Middle frontal gyrus (tissue), 1 donor: Measurements from ENCODE around the gene HABP4.

Source experiments
- DNase-seq: peaks from one replicate; pipeline ENCODE4 v3.0.0-alpha.2; 2015; ENCODE audit warnings: low spot score; ENCODE audit errors: extremely low spot score

The HABP4 gene

GRCh38 chr9:96476013-96476412 lies 26.0 kb downstream of the HABP4 start:
- DNase-seq, result no peak

DNA sequence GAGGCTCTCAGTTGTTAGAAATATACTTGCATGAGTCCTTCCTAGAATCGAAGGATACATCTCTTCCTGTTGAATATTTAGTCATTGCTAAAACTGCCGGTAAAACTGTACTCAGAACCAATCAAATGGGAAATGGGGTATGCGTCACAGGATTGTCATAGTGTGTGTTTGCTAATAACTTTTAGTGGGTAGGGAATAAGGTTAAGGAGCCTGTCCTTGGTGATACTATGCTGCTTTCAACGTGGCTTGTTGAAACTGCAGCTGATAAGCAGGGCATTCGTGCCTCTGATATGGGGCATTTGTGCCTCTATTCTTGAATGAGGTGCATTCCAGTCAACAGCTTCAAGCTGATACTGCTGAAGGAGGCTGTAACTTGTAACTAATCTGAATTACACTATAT lies 26.6 kb downstream of the HABP4 start:
- DNase-seq, result no peak

- no peak for DNase-seq
These were observed 28.9 kb downstream of the HABP4 start for GRCh38 chr9:96478829-96479371.

- DNase-seq, result no peak
These were observed 30.8 kb downstream of the HABP4 start for GRCh38 chr9:96480736-96481135.

DNA sequence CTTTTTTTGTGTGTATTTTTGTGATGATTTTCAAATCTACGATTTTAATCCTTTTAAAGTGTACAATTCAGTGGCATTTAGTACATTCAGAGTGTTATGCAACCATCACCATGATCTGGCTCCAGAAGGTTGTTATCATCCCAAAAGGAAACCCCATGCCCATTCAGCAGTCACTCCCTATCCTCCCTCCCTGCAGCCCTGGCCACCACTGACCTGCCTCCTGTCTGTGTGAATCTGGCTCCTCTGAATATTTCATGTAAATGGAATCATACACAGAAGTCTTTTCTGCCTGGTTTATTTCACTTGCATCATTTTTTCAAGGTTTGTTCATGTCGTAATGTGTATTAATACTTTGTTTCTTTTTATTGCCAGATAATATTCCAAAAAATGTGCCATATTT lies 32.5 kb downstream of the HABP4 start:
- DNase-seq, result no peak

DNA sequence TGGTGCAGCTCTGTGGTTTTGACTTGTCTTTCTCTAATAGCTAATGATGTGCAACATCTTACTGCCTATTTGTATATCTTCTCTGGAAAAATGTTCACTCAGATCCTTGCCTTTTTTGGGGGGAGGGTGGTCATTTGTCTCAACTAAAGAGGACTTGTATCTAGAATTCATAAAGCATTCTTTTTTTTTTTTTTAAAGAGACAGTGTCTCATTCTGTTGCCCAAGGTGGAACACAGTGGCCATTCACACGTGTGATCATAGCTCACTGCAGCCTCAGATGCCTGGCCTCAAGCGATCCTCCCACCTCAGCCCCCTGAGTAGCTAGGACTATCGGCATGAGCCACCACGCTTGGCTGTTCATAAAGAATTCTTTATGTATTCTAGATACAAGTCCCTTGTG lies 33.2 kb downstream of the HABP4 start:
- no peak for DNase-seq

GRCh38 chr9:96483733-96484390 lies 33.9 kb downstream of the HABP4 start:
- no peak for DNase-seq

DNA sequence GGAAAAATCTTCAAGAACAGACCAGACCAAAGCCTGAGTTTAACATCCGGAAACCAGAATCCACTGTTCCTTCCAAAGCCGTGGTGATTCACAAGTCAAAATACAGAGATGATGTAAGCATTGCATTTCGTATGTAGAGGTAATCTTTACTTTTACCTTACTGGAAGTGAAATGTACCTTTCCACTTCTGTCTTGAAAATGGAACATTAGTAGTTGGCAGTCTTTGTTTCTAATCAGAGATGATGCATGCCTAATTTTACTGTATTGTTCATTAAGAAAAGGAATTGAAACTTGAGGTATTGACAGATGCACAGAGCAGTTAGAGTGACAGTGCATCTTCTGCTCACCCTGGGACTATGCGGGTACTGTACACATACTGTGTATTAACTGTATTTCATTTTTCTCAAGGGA lies 34.6 kb downstream of the HABP4 start:
- DNase-seq, result no peak

DNA sequence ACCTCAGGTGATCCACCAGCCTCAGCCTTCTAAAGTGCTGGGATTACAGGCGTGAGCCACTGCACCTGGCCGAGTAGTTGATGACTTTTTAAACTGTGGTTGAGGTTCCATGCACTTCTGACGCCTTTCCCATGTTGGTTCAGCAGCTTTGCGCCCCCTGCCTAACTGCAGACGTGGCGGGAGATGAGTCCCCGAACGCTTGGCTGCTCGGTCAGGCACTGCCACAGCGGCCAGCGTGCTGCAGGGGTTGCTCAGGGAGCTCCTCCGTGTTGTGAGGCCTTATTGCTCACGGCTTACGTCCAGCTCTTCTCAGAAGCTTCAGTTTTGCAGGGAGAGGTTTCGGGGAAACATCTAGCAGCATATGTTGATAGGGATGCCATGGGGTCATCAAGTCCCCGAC lies 35.3 kb downstream of the HABP4 start:
- DNase-seq, result no peak

DNA sequence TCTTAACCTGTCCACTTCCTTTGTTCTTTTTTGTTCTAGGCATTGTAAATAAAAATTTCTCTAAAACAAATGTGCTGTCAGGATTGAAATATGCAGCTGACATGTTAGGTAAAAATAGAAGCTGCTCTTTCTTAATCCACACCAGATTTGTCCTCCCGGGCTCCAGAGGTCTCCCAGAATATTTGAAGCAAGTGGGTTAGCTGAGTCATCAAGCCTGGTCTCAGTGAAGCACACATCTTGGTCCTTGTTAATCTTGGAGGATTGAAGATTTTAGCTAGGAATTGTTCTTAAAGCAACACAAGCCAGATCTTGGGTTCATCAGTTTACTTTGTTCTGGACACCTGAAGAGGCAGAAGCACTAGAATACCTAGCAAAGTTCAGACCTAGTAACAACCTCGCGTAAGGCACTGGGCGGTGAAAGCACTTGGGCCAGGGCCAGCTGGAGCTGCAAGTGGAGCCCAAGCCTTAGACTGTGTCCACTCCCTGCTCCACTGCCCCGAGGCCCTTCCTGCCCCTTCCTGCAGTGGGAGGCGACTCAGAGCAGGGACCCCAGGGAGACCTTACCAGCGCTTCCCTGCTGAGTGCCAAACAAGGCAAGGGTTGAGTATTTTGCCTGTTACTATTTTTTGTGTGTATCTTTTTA lies 36.5 kb downstream of the HABP4 start:
- no peak for DNase-seq

DNA sequence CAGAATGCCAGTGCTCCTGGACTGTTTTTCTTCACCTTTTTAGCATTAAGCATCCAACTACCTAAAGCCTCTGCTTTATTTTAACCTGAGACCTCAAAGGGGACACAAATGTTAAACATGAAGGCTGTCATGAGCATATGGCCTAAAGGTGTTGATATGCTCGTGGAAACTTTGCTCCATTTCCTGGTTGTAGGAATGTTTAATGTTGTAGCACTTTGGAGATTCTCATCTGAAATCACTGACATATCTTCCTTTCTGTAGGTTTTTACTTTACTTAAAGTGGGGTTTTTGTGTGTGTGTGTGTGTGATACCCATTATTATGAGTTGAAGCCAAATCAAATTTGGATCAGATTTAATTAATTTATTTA lies 37.0 kb downstream of the HABP4 start:
- no peak for DNase-seq

DNA sequence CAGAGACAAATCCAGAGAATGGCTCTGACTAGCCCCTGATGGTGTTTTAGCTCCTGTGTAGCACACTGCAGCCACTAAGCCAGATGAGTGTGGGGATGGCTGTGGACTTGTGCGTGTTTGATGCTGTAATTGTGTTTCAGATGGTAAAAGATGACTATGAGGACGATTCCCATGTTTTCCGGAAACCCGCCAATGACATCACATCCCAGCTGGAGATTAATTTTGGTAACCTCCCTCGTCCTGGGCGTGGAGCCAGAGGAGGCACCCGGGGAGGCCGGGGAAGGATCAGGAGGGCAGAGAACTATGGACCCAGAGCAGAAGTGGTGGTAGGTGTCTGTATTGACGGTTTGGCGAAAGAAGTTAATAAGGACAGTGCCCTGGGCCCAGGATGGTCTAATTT lies 38.0 kb downstream of the HABP4 start:
- DNase-seq, result no peak

DNA sequence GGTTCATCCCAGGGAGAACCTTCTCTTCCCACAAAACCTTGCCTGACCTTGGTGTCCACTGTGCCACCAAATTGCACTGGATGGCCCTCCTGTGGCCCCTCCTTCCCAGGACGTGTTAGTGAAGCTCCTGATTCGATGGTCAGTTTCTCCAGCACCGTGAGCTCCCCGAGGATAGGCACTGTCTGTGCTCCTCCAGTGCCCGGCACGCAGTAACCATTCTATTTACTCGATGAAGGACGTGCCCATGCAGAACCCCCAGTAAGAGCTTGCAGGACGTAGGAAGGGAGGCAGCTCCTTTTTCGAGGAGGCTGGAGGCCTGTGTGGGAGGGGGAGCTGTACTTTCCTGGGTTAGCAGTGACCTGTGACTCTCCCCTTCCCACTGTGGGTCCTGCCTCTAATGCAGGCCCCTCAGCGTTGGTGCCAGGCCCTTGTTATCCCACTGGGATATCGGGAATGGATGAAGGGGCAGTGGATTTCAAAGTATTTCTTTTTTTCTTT lies 39.6 kb downstream of the HABP4 start:
- no peak for DNase-seq

DNA sequence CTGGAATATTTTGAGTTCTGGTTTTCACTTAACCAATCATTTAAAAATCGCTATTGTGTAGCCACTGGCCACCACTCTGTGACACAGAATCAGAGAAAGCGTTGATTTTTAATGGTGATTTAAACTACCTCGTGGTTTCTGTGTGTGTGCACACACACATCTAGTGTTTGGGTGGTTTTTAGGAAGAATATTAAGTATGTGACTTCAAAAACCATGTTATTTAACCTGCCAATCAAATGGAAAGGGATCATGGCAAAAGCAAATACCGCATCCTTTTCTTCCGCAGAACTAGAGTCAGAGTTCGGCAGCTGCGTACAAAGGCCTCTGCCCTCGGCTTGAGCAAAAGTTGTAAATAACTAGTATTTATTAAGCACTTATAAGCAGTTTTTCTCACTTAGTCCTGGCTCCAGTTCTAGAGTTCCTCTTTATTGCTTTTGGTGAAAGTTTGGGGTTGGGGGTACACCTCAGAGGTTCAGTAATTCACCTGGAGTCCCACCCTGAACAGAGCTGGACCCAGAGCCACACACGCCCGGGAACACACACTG lies 40.6 kb downstream of the HABP4 start:
- no peak for DNase-seq

DNA sequence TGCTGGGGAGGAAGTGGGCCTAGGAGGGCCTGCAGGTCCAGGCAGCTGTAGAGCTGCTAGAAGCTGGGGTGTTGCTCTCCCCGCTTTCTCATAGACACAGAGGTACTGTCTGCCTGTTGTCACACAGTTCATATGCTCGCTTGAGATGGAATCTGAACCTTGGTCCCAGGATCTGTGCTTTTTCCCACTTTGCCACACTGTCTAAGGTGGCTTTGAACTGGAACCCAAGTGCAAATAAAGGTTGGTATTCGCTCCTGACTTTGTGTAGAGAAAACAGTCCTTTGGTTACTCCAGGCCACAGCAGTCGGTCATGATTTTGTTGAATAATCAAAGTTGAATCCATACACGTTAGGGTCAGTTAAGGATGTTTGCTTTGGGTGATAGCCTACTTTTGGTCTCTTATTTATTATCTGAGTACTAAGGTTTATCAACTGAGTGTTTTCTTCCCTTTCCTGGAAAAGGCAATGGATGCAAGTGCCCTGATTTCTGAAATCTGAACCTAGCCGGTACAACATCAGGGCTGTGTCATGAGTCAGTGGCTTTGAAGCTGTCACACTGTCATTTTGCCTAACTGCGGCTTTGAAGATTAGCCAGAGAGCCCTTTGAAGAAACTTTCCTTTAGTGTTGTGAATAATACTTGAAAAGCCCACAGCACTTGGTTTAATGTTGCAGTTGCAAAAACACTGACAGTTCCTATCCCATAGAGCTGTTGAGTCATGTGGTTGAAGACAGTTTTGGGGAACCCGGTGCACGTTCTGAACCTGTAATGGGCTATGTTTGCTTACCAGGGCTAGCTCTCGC lies 41.3 kb downstream of the HABP4 start:
- no peak for DNase-seq

DNA sequence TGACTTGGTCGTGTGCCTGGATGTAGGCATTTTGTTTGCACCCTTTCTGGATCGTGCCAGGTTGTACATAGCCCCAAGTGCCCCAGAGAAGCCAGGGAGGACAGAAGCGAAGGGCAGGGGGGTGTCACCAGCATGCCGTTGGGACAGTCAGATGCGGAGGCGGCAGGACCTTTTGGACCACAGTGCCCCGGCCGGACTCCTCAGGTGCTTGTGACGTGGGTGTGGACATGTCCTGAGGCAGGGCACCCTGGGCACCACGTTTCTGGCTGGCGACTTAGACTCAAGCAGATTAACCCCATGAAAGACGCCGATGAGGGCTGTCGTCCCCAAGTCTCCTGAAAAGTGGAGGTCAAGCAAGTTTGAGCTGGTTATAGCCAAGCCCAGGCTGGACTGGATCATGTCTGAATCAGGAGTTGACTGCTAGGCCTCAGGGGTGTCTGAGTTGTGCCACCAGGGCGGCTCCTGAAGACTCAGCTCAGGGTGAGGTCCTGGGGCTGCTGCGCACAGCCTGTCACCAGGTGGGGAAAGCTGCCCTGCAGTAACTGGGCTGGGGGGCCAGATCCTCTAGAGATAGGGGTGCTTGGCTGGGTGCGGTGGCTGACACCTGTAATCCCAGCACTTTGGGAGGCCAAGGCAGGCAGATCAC lies 42.0 kb downstream of the HABP4 start:
- DNase-seq, result no peak

DNA sequence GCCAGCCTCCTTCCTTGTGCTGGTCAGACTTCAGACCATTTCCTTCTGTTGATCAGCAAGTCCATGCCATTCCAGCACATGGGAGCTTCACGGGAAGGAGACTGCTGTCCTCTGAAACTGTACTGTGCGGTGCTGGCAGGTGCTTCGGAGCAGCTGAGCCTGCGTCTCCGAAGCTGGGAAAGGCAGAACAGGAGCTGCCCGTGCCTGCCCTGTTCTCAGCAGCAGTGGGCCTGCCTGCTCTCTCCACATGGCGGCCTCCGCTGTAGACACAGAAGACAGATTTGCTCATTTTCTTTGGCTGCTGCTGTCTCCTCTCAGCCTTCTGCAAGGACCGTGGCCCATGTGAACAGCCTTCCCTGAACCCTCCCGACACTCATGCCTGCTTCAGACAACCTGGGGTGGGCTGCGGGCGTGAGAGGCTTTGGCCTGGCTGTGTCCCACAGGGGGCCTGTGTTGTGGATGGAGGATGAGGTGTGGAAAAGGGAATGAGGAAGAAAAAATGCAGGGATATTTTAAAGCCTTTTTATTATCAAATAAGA lies 43.1 kb downstream of the HABP4 start:
- no peak for DNase-seq

DNA sequence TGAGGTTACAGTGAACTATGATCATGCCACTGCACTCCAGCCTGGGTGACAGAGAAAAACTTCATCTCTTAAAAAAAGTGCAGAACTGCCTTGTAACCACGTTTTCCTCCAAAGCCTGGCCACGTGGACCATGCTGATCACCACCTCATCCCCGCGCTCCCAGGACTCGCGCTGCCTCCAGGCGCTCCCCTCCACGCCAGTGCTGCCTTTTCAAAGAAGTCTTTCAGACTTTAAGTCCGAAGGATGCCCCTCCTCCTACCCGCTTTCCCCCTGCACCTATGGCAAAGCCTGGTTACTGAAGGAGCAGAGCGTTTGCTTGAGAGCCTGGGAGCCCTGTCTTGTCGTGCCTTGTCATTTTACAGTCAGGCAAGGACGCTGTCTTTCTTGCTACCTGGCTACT lies 43.8 kb downstream of the HABP4 start:
- no peak for DNase-seq

- DNase-seq, result no peak
These were observed 44.3 kb downstream of the HABP4 start for GRCh38 chr9:96494215-96494800.

DNA sequence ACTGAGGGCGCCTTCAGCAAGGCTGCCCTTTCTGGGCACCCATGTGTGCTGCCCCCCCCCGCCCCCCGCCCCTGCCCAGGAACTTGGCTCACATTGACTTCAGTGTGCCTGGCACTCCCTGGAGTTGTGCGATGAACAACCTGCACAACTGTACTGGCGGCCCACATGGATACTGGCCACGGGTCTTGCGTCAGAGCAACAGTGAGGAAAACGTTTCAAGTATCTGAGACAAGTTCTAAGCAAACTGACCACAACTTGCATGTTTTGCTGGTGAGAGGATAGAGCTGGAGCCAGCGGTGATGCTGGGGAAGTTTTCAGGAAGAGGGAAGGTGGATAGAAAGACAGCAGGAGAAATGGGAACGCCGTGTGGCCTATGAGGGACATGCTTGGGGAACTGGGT lies 45.4 kb downstream of the HABP4 start:
- no peak for DNase-seq
